ENCODE results near the gene ALDH2.
"Not testable (repeated sequence)": the region's sequence is repeated elsewhere in the genome, so short reads cannot be mapped to it uniquely, and the experiment has no call there.

Gene ALDH2

DNA sequence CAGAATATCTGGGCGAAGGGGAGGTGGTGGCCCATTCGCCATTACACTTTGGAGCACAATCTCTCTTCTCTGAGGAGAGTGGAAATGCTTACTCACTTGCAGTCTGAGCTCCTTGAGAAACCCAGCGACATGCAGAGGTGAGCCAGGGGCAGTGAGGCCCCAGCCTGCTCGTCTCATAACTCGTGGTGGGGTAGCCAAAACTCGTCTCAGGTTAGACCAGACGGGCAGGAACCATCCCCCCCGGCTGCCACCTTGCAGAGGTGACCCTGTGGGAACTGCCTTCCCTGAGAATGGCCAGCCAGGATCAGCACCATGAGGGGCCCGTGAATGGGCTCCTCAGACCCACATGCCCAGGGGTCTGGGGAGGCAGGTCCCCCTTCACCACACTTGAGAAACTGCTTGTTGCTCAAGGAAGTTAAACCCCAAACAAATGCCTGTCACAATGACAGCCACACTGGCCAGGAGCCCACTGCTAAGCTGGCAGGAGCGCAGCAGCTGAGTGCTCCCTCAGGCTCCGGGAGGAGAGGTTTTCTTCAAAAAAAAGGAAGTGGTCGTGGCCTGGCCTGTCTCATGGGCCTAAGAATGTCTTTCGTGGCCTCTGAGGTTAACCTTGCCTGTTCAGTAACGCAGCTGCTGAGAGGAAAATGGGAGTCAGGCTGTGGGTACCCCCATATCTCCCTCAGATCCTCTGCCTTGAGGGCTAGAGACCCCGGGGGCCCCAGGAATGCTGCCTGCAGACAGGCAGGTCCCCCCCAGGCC, 9.2 kb upstream of the ALDH2 start:
- TF ChIP-seq, protein P1, sequence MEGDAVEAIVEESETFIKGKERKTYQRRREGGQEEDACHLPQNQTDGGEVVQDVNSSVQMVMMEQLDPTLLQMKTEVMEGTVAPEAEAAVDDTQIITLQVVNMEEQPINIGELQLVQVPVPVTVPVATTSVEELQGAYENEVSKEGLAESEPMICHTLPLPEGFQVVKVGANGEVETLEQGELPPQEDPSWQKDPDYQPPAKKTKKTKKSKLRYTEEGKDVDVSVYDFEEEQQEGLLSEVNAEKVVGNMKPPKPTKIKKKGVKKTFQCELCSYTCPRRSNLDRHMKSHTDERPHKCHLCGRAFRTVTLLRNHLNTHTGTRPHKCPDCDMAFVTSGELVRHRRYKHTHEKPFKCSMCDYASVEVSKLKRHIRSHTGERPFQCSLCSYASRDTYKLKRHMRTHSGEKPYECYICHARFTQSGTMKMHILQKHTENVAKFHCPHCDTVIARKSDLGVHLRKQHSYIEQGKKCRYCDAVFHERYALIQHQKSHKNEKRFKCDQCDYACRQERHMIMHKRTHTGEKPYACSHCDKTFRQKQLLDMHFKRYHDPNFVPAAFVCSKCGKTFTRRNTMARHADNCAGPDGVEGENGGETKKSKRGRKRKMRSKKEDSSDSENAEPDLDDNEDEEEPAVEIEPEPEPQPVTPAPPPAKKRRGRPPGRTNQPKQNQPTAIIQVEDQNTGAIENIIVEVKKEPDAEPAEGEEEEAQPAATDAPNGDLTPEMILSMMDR (IDR thresholded peaks at IDR 0.05; ENCODE audit: insufficient read depth, low read length, missing control alignments): no peak
- CTCF ChIA-PET: interaction anchor here (10.3 kb wide), 1 partner anchor 56 kb away, joined by 209 read pairs; no protein-coding TSS in a partner anchor

DNA sequence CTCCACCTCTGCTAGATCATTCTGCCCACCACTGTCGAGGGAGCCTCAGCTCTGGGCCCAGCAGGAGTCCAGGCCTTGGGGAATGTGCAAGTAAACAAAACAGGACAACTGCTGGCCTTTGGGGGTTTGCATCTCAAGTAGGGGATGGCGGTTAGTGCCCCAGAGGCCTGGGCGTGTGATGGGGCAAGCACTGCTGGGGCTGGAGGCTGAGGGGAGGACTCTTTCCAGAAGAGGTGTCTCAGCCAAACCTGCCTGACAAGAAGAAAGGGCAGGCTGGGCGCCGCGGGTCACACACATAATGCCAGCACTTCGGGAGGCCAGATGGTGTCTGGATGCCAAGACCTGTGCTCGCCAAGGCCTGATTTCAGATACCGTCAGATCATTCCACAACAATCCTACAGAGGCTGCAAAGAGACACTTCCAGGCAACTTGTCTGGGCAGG, 8.6 kb upstream of the ALDH2 start:
- TF ChIP-seq, protein P1 (IDR thresholded peaks at IDR 0.05; ENCODE audit: insufficient read depth, low read length, missing control alignments): no peak
- CTCF ChIA-PET: interaction anchor here (3.0 to 10.3 kb wide), 2 partner anchors 13 to 55 kb away, joined by 10 to 209 read pairs; no protein-coding TSS in a partner anchor
- no peak overlapping the region for H3K4me3 ChIP-seq (ENCODE audit: low read depth, low read length)
- POLR2A ChIA-PET: no interaction called here
- no peak for DNase-seq (ENCODE audit: low read depth, low spot score)

More for the DNA sequence above, 9.2 kb upstream of the ALDH2 start:
- DNase-seq (ENCODE audit: low read depth, low spot score): no peak
- POLR2A ChIA-PET: no interaction called here
- no peak overlapping the region for H3K4me3 ChIP-seq (ENCODE audit: low read depth, low read length)

DNA sequence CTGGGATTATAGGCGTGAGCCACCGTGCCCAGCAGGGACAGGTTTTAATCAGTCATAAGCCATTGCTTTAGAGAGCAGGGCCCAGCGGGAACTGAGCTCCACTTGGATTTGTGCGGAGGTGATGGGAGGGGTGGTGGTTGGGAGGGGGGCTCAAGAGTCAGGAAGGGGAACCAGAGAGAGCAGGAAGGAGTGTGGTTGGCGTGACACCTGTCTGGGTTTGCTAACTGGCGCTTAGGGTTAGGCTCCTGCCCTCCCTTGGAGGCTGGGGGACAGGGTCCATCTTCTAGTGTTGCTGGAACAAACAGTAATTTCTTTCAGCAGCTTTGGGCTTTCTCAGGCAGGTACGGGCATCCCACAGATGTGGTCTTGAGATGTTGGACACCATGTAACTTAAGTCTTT, 7.5 kb upstream of the ALDH2 start:
- ChIA-PET POLR2A (no interaction called here), CTCF (interaction anchor here (3.0 to 10.3 kb wide), 2 partner anchors 14 to 54 kb away, joined by 10 to 209 read pairs; no protein-coding TSS in a partner anchor)
- TF ChIP-seq, protein P1 (IDR thresholded peaks at IDR 0.05; ENCODE audit: insufficient read depth, low read length, missing control alignments): no peak
- no peak overlapping the region for H3K4me3 ChIP-seq (ENCODE audit: low read depth, low read length)
- no peak for DNase-seq (ENCODE audit: low read depth, low spot score)

DNA sequence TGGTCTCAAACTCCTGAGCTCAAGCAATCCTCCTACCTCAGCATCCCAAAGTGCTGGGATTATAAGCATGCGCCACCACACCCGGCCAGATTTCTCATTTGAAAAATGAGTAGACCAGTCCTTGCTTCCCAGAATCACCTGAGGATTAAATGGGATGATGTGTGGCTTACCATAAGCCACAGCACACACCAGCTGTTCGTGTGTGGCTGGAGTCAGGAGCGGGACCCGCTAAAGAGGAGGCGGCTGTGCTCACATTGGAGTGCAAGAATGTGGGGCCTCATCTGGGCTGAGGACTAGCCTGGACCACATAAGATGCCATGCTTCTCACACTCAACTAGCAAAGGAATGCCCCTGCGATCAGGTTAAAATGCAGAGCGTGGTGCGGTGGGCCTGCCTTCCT, 6.7 kb upstream of the ALDH2 start:
- ChIA-PET POLR2A (interaction anchor here (0.8 kb wide), 1 partner anchor 82 kb away, joined by 3 read pairs; the partner anchor contains the start of gene MAPKAPK5), CTCF (interaction anchor here (1.3 to 10.3 kb wide), 3 partner anchors 11 to 53 kb away, joined by 3 to 209 read pairs (median 10); no protein-coding TSS in a partner anchor)
- TF ChIP-seq, protein P1 (IDR thresholded peaks at IDR 0.05; ENCODE audit: insufficient read depth, low read length, missing control alignments): no peak
- no peak for DNase-seq (ENCODE audit: low read depth, low spot score)
- H3K4me3 ChIP-seq (ENCODE audit: low read depth, low read length): no peak overlapping the region

DNA sequence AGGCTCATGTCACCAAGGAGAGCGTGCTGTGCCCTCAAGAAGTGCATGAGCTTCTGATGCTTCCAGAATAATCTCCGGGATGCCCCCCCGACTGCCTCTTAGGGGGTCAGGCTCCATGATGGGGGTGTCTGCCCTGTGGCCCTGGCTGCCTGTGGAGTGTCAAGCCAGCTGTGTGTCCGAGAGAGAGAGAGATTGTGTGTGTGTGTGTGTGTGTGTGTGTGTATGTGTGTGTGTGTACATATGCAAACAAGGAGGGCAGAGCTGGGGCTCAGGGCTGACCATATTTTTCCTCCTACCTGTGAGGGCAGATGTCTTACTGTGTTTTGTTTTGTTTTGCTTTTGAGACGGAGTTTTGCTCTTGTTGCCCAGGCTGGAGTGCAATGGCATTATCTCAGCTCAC, 5.6 kb upstream of the ALDH2 start:
- POLR2A ChIA-PET: interaction anchor here (0.8 kb wide), 1 partner anchor 120 kb away, joined by 4 read pairs; no protein-coding TSS in a partner anchor
- no peak overlapping the region for H3K4me3 ChIP-seq (ENCODE audit: low read depth, low read length)
- CTCF ChIA-PET: interaction anchor here (1.2 to 3.0 kb wide), 4 partner anchors 10 to 51 kb away, joined by 3 to 19 read pairs (median 7); no protein-coding TSS in a partner anchor
- no peak for DNase-seq (ENCODE audit: low read depth, low spot score)
- TF ChIP-seq, protein P1 (IDR thresholded peaks at IDR 0.05; ENCODE audit: insufficient read depth, low read length, missing control alignments): no peak

DNA sequence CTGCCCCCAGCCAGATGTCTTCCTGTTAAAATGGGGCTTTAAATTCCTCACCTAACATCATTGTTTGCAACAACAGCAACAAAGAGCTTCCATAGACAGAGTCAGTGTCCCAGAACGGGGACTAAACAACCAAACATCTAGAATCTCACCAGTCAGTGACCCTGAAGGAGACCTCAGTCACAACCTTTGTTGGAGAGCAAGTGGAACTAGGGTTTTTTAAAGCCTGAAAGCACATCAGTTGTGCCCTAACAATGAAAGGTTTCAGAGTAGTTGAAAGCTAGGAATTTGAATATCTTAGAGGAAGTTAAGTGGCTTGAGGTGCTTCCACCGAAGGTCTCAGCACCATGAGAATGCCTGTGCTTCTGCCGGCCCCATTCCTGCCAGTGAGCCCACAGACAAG, 5.0 kb upstream of the ALDH2 start:
- TF ChIP-seq, protein P1 (IDR thresholded peaks at IDR 0.05; ENCODE audit: insufficient read depth, low read length, missing control alignments): no peak
- ChIA-PET POLR2A (interaction anchor here (0.8 kb wide), 1 partner anchor 120 kb away, joined by 4 read pairs; no protein-coding TSS in a partner anchor), CTCF (interaction anchor here (0.7 to 2.9 kb wide), 3 partner anchors 14 to 51 kb away, joined by 3 to 19 read pairs (median 4); no protein-coding TSS in a partner anchor)
- no peak for DNase-seq (ENCODE audit: low read depth, low spot score)
- H3K4me3 ChIP-seq (ENCODE audit: low read depth, low read length): no peak overlapping the region

DNA sequence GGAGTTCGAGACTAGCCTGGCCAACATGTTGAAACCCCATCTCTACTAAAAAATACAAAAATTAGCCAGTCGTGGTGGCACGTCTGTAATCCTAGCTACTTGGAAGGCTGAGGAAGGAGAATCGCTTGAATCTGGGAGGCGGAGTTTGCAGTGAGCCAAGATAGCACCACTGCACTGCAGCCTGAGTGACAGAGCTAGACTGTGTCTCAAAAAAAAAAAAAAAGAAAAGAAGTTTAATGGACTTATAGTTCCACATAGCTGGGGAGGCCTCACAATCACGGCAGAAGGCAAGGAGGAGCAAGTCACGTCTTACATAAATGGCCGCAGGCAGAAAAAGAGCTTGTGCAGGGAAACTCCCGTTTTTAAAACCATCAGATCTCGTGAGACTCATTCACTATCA, 3.2 kb upstream of the ALDH2 start:
- POLR2A ChIA-PET: not testable (repeated sequence)
- CTCF ChIA-PET: interaction anchor here (1.5 to 2.5 kb wide), 3 partner anchors 10 to 49 kb away, joined by 3 to 9 read pairs (median 8); no protein-coding TSS in a partner anchor

More for the DNA sequence above, 3.2 kb upstream of the ALDH2 start:
- not testable (repeated sequence) for H3K4me3 ChIP-seq (ENCODE audit: low read depth, low read length); DNase-seq (ENCODE audit: low read depth, low spot score)
